ENCODE data around the gene DAPK3.

DAPK3 gene

DNA sequence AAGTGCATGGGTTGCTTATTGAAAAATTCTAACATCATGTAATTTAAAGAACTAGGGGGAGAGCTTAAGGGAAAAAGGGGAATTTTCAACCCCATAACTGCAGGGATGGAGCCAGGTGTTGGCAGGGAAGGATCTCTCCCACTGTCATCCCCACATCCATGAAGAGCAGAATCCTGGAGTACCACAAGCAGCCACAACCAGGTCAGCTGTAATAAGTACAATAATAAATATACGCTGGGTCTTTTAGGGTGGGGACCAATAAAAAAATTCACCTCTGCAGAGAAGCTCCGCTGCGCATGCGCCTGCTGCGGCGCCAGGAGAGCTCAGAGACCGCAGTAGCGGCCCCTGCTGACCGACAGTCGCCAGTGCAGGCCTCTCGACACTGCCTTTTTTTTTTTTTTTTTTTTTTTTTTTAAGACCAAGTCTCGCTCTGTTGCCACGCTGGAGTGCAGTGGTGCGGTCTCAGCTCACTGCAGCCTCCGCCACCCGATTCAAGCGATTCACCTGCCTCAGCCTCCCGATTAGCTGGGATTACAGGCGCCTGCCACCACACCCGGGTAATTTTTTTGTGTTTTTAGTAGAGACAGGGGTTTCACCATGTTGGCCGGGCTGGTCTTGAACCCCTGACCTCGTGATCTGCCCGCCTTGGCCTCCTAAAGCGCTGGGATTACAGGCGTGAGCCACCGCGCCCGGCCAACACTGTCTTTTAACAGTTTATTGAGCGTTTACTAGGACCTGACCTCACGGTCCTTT is 16.9 kb upstream of the DAPK3 start:
- TF ChIP-seq, protein P1, sequence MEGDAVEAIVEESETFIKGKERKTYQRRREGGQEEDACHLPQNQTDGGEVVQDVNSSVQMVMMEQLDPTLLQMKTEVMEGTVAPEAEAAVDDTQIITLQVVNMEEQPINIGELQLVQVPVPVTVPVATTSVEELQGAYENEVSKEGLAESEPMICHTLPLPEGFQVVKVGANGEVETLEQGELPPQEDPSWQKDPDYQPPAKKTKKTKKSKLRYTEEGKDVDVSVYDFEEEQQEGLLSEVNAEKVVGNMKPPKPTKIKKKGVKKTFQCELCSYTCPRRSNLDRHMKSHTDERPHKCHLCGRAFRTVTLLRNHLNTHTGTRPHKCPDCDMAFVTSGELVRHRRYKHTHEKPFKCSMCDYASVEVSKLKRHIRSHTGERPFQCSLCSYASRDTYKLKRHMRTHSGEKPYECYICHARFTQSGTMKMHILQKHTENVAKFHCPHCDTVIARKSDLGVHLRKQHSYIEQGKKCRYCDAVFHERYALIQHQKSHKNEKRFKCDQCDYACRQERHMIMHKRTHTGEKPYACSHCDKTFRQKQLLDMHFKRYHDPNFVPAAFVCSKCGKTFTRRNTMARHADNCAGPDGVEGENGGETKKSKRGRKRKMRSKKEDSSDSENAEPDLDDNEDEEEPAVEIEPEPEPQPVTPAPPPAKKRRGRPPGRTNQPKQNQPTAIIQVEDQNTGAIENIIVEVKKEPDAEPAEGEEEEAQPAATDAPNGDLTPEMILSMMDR (conservative IDR thresholded peaks at IDR 0.05), result peak; percentile 97
- TF ChIP-seq ZFX (IDR thresholded peaks at IDR 0.05), result no peak
- peak overlapping the region; percentile 98 for H3K27ac ChIP-seq

- TF ChIP-seq ZFX (IDR thresholded peaks at IDR 0.05), result no peak
- TF ChIP-seq, protein P1 (conservative IDR thresholded peaks at IDR 0.05), result peak; percentile 83
- peak overlapping the region; percentile 98 for H3K27ac ChIP-seq
Measured at GRCh38 chr19:3986260-3987041, 15.6 kb upstream of the DAPK3 start.

- no peak for TF ChIP-seq ZFX (IDR thresholded peaks at IDR 0.05)
- TF ChIP-seq, protein P1 (conservative IDR thresholded peaks at IDR 0.05), result no peak
- H3K27ac ChIP-seq, result peak overlapping the region; percentile 98
Measured at GRCh38 chr19:3985643-3986259, 14.9 kb upstream of the DAPK3 start.

- peak; percentile 26; the same call in 1 of the 2 replicates for TF ChIP-seq ZFX (IDR thresholded peaks at IDR 0.05)
- TF ChIP-seq, protein P1 (conservative IDR thresholded peaks at IDR 0.05), result no peak
Measured at GRCh38 chr19:3984908-3985642, 14.2 kb upstream of the DAPK3 start, which contains the start of gene EEF2. EEF2 (minus strand) TSS chr19:3985463; CDS start chr19:3985380, 83 bp downstream.

DNA sequence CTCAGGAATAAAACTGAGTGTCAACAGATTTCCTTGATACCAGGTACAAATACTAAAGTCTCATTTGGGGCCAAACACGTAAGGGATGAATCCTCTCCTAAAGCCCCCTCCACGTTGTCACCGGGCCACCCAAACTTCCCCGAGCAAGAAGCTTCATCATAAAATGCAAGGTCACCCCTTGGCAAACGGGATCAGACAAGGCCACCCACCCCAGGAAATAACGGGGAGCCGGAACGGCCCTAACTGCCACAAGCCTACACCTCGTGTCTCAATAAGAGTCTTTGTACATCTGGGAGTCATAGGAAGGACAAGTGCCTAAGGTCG is 13.6 kb upstream of the DAPK3 start:
- peak overlapping the region; percentile 98 for H3K27ac ChIP-seq
- TF ChIP-seq, protein P1 (conservative IDR thresholded peaks at IDR 0.05), result no peak
- TF ChIP-seq ZFX (IDR thresholded peaks at IDR 0.05), result no peak

More at GRCh38 chr19:3984908-3985642, 14.2 kb upstream of the DAPK3 start, which contains the start of gene EEF2:
- H3K27ac ChIP-seq, result peak within 1 kb of the TSS; percentile 98

GRCh38 chr19:3983936-3984583 is 13.2 kb upstream of the DAPK3 start:
- peak overlapping the region; percentile 98 for H3K27ac ChIP-seq

GRCh38 chr19:3983542-3983914 is 12.6 kb upstream of the DAPK3 start:
- TF ChIP-seq, protein P1 (conservative IDR thresholded peaks at IDR 0.05), result no peak
- TF ChIP-seq ZFX (IDR thresholded peaks at IDR 0.05), result no peak
- peak overlapping the region; percentile 98 for H3K27ac ChIP-seq

More at GRCh38 chr19:3983936-3984583, 13.2 kb upstream of the DAPK3 start:
- TF ChIP-seq ZFX (IDR thresholded peaks at IDR 0.05), result no peak
